Stimulated activated CD4-positive, alpha-beta T cell treated with anti-CD3 and anti-CD28 coated beads, Interleukin-12 subunit alpha, Interleukin-12 subunit beta, amount 100 ng/mL, for 24 hours (primary cell): ENCODE results near the gene ATP1A1.

Experiments
- DNase-seq, 2 experiments: peaks; one replicate each; pipeline ENCODE4 v3.0.0-alpha.2; 2020; ENCODE audit warnings: low read depth in 2 of 2

The ATP1A1 gene

DNA sequence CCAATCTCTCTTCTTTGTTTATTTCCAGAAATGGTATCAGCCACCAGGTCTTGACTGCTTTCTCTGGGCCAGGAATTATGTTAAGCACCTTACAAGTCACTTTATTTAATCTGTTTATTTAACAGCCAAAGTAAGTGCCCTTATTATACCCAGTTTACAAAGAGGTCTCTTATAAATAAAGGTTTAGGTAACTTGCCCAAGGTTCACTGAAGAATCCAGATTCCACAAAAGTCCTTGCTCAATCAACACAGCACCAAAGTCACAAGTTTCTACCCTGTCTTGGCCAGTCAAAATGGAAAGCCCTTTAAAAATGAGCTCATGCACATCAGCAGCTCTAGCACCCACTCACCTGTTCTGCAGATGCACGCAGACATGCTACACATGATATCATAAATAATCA, 28.0 kb upstream of the ATP1A1 start:
- no peak for DNase-seq

DNA sequence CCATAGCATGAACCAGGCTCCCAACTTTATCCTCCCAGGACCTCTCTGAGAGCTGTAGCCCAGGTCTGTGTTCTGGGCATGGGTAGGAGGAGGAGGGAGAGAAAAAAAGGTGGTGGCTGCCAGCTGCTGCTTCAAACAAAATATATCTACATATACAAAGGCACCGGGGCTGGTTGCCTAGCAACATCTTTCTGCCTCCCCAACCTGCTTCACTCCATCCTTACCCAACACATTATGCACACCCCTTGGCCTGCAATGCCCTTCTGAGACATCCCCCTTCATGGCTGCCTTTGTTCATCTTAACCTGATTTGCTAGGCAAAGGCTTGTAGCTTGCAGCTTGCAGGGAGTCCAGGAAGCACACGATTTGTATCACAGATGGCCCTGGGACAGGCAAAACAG, 27.2 kb upstream of the ATP1A1 start:
- no peak for DNase-seq

DNA sequence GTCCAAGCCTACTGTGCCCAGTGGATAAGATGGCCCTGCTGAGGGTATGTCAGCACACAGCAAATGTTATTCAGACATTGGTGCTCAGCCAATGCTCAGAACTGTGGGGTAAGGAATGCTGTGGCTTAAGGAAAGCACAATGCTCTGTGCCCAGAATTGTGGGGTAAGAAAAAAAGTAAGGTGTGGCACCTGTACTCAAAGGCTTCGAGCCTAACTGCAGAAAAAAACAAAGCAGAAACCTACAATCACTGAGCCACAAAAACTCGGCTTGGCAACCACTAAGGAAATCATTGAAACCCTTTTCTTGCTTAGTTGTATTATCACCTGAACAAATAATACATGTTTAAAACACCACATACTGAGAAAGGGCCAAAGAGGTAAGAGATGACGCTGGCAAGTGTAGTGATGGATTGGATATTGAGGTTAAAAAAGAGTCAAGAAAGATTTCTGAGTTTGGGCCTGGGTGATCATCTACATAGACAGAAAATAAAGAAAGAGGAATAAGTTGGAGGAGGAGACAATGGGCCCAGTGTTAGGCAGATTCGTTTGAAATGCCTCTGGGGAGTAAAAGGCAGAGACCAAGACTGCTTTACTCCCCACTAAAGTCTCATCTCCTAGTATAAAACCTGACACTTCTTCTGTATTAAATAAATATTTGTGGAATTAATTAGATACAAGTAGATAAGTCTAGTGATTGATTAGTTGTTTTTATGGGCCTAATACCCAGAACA, 25.9 kb upstream of the ATP1A1 start:
- no peak for DNase-seq

DNA sequence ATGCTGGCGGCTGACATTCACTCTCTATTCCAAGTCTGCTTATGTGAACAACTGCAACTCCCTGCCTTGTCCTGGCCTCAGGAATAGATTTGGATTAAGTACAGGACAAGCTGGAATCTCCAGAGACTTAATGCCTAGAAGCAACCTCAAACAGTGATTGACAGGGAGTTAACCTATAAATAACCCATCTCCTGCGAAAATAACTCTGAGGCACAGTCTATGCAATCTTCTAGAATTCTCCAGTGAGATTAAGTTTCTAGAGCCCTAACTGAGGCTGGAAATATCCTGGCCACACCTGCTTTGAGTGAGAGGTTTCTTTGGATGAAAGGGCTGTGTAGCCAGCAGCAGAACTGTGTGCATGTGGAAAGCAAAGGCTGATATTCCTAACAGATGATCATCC, 25.3 kb upstream of the ATP1A1 start:
- no peak for DNase-seq

DNA sequence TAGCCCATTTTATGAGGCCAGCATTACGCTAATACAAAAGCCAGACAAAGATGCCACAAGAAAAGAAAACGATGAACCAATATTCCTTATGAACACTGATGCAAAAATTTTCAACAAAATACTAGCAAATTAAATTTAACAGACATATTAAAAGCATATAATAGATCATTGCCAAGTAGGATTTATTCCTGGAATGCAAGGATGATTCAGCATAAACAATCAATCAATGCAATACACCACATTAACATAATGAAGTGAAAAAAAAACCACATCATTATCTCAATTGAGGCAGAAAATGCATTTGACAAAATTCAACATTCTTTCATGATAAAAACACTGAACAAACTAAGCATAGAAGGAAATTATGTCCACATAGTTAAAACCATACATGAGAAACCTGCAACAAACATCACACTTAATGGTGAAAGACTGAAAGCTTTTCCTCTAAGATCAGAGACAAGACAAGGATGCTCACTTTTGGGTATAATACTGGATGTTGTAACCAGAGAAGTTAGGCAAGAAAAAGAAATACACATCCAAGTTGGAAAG, 22.9 kb upstream of the ATP1A1 start:
- DNase-seq = no peak

DNA sequence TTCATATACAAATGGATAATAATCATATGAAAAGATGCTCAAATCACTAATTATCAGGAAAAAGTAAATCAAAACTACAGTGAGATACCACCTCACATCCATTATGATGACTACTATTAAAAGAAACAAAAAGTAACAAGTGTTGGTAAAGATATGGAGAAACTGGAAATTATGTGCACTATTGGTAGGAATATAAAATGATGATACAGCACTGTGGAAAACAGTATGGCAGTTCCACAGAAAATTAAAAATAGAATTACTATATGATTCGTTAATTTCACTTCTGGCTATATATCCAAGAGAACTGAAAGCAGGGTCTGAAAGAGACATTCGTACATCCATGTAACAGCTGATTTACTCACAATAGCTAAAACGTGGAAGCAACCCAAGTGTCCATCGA, 21.1 kb upstream of the ATP1A1 start:
- no peak for DNase-seq

DNA sequence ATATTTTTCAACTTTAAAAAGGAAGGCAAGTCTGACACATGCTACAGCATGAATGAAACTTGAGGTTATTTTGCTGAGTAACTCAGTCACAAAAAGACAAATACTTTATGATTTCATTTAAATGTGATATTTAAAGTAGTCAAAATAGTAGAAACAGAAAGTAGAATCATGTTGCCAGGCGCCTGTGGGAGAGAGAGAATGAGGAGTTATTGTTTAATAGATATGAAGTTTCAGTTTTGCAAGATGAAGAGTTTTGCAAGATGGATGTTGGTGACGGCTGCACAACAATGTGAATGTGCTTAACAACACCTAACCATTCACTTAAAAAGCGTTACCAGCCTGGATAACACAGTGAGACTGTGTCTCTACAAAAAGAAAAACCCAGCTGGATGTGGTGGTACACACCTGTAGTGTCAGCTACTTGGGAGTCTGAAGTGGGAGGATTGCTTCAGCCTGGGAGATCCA, 20.7 kb upstream of the ATP1A1 start:
- no peak for DNase-seq

DNA sequence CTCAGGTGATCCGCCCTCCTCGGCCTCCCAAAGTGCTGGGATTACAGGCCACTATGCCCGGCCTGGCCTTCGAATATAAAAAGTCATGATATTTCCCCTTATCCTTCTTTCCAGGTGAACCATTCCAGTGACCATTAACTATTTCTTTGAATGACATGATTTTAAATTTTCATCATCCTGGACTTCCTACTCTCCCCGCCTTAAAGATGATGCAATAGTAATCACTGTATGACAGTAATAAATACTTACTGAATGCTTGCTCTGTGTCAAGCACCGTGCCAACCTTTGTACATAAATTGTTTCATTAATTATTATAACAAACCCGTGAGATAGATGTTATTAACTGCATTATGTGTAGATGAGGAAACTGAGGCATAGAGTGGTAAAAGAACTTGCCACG, 19.9 kb upstream of the ATP1A1 start:
- no peak for DNase-seq

DNA sequence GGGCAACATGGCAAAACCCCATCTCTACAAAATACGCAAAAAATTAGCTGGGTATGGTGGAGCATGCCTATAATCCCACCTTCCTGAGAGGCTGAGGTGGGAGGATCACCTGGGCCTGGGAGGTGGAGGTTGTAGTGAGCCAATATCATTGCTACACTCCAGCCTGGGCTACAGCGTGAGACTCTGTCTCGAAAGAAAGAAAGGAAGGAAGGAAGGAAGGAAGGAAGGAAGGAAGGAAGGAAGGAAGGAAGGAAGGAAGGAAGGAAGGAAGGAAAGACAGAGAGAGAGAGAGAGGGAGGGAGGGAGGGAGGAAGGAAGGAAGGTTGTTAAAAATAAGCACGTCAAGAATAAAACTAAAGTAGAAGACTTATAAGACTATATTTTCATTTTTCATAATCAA, 17.0 kb upstream of the ATP1A1 start:
- no peak for DNase-seq

DNA sequence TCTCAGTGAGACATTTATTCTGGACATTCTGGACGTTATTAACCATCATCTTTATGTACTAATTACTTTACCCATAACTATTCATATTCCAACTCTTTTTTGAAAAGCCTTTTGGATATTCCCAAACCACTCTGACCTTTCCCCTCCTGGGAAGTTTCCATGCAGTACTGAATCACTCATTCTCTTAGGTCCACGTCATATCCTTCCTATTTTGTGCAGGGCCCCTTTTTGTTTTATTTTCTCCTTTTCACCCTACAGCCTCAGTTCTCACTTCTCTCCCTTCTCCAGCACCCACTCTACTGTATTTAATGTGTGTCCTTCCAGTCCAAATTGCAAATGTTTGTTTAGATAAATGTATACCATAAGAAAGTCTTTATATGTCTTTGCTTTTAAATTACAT, 16.4 kb upstream of the ATP1A1 start:
- no peak for DNase-seq

DNA sequence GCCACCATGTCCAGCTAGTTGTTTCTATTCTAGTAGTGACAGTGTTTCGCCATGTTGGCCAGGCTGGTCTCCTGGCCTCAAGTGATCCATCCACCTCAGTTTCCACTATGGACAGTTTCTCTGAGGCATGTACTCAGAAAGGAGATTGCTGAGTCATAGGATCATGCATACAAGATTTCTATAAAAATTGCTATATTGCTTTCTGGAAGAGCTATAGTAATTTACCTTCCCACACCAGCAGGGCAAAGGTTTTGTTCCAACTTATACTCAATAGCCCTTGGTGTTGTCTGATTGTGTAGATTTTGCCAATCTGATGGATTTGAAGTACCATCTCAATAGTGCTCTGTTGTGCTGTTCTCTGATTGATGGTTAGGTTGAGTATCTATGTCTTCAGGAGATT, 15.6 kb upstream of the ATP1A1 start:
- no peak for DNase-seq

DNA sequence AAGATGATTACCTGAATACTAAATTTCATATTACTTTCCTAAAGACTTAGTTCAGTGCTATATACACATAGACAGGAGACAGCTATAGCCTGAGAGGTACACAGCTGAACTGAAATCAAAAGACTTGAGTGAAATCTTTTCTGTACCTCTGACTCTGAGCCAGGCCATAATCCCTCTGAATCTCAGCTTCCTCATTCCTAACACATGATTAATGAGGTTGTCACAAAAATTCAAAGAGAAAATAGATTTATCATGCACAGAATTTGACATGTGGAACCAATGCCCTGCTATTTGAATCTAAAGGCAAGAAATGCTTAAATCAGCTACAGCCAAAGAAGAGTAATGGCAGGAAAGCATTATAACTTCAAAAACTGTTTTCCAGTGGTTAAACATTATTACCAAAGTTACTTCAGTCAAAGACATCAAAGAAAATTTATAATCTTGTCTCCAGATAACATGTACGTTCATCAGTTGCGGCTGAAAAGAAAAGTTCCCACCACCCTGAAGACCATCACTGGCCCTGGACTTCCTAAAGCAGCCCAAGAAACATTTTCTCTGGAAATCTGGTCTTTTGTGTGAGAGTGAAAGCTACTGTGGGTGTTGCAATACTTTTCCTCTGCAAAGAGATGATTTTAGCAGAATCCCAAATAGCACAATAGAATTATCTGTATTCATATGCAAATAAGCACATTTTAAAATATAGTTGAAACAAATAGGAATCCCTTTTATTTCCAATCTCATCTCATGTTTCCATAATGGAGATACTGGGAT, 13.8 kb upstream of the ATP1A1 start:
- no peak for DNase-seq

DNA sequence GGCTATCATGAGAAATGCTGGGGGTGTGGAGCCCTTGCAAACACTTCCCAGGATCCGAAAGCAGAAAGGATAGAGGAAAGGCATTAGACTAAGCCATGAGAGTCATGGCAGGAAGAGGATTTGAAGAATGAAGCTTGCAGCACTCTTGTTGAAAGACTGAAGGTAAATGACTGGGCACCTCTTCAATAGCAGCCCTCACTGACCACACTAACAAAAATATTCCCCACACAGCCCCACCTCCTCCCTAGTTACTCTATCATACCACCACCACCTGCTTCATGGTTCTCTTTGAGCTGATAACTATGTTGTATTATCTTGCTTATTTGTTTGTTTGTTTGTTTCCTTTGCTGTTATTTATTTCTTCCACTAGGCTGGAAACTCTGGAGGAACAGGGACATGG, 13.2 kb upstream of the ATP1A1 start:
- DNase-seq = no peak

DNA sequence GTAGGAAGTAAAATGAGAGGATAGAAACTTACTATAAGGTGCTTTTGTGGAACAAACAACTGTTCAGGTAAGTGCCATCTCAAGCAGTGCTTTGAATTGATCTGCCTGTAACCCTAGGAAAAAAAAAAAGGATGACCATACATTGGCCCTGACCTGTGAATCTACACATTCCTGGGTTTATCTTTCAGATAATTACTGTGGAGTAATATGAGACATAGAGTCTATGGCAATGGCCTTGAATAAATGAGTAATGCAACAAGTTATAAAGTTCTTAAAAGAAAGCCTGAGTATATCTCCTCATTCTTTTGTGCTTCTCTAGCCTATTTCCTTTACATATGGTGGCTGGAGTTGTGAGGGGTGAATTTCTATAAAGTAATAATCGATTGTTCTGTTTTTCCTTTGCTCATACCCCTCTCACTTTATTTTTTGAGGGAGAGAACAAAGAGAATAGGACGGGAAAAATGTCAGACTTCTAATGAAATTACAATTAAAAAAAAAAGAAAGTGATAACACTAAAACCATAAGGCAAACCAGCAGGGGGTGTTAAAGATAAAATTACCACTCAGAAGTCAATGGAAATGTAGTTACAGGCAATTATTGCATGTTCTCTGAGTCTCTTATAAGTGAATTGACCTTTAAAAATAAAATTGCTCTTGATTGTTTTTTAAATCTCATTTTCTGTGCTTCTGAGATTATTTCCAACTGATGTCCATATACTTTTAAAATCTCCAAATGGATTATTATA, 12.4 kb upstream of the ATP1A1 start:
- DNase-seq = no peak

DNA sequence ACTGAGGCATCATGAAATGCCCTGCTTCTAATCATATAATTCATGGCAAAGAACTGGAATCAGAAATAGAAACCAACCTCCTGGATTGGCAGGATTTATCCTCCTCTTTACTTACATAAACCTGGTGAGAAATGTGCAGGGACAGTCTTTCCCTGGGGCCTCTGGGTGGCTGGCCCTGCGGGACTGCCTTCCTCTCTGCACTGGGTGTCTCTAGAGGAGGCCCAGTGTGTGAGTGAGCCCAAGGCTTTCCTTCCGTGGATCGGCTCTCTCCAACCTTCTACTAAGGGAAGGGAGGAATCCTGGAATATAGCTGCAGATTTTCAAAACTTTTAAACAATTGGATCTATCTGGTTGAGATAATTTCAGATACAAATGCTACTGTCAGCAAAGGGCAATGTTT, 11.4 kb upstream of the ATP1A1 start:
- DNase-seq = no peak

DNA sequence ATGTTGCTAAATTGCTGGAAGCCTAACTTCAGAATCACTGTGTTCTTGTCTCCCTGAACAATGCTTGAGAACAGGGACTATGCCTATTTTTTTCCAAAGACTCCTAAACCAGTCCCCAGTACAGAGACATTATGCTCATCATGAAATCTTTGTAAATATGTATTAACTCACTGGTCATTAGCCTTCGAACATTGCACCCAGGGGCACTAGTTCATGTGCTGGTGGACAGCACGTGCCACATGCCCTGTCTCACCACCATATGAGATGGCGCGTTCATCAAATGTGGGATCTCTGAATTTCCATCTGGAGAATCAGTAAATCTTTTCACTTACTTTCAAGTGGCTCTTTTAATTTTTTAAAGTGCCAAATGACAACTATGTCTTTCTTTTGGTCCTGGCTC, 11.0 kb upstream of the ATP1A1 start:
- DNase-seq = no peak

DNA sequence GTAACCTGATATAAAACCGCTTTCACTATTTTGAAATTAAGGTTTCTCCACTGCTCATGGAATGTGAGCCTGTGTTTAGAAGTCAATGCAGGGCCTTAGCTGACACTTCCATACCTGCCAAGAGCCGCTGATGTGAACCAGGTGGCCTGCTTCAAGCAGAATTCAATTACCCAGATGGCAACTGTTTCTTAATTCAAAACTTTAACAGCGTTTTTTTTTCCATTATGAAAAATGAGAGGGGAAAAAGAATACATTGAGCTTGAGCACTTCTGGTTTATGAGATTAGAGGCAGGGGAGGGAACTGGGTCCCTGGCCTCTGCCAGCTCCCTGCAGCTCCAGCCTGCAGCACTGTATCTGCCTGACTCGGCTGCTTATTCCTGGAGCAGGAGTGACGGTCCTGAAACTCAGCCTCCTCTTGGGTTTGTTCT, 7.7 kb upstream of the ATP1A1 start:
- DNase-seq = no peak

DNA sequence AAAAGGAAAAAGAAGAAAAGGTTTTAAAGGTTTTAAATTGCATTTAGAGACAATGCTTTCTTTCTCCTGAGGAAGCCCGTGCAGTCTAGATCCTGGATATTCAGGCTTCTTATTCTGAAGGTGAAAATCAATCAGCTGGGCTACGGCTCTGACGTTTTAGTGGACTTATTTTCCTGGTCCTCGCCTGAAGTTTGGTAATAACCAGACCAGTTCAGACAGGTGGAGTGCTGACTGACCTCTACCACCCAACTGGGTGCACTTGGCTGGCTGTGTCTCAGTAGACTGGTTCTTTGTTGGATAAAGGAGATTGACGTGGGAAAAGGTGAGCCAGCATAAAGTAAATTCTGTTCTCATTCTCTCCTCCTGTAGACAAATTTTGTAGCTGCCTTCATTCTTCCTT, 7.2 kb upstream of the ATP1A1 start:
- no peak for DNase-seq

DNA sequence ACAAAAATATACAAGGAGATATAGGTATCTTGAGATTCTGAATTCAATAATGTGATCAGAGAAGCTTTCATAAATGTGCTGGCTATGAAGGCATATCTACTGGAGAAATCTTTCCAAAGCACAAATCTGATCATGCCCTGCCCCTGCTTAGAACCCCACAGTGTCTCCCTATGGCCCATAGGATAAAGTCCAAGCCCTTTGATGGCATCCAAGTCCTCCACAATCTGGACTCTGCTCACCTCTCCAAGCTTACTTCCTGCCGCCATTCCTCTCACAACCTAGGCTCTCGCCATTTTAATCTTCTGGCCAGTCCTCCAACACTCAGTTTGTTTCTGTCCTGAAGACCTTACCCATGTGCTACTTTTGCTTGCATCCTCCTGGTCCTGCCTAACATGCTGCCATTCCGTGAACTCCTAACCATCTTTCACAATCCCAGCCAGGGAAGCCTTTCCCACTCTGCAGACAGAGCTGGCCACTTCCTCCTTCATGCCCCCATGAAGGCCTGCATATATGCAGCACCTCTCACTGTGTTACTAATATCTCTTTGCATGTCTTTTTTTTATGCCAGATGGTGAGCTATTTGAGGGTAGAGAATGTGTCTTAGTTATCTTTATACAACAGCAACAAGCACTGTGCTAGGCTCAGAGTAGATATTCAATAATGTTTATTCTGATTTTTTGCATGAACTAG, 5.6 kb upstream of the ATP1A1 start:
- DNase-seq = no peak

DNA sequence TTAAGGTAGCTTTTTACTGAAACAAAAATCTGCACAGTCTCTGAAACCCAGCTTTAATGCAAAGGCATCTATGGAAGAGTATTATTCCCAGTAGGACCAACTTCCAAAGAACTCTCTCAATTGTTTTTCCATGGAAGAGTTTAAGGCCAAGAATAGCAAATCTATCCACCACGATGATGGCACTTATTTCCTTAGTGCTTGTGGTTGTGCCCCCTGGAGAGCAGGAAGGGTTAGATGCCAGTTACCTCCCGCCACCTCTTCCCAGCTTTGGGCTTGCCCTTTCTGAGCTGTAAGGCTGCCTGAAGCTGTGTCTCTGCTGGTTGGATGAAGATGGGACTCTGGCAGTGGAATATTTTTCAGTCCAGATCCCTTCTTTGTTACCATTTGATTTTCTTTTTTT, 4.8 kb upstream of the ATP1A1 start:
- DNase-seq = no peak

DNA sequence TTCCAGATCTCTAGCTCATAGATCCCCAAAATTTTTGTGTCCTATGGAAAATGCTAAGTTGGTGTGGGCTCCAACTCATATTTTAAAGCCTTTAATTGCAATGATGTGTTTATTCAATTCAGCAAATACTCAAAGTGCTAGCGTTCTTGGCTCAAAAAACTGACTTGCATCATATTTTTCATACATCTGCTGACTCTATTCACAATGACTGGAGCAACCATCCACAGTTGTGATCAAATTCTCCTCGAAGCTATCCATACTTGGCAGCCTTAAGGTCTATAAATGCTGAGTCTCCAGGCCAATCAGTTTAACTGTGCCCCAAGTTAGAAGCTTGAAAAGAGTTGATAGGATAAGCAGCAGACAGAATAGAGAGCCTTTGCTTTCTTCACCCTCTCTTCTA, 2.9 kb upstream of the ATP1A1 start:
- DNase-seq = no peak

DNA sequence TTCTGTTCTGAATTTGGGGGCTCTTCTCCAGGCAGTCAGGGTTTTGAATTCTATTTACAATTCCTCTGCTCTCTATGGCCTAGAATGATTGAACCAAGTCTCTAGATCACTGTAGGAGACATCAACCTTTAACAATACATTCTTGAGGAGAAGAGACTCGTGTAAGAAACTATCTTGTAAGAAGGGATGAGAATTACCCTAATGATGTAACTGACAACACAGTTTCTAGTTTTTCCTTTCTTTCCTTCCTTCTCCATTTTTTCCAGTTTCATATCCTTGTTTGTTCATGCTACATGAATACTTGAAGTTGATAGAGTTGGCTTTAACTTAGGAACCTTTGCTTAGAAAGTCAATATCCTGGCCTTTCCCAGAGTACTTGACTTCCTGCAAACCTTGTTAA, 1.3 kb upstream of the ATP1A1 start:
- DNase-seq = no peak
